Mesenchymal stem cell (in vitro differentiated cells and primary cell): ENCODE measurements around the gene SDR9C7.

Experiments used
- DNase-seq: peaks from one replicate; pipeline ENCODE4 v3.0.0-alpha.2; 2013
- H2AFZ ChIP-seq: one replicate; pipeline ENCODE4 v1.6.1; 2013; ENCODE audit warnings: low read depth, mild to moderate bottlenecking, control low read depth, inconsistent platforms, low read length, moderate library complexity
- H2AK5ac ChIP-seq: 2 replicates; pipeline ENCODE4 v1.6.1; 2013; ENCODE audit warnings: low read length, moderate library complexity, mild to moderate bottlenecking, inconsistent platforms; ENCODE audit not compliant: severe bottlenecking
- H2BK120ac ChIP-seq: one replicate; pipeline ENCODE4 v1.6.1; 2013; ENCODE audit warnings: low read depth, mild to moderate bottlenecking, inconsistent platforms, low read length, moderate library complexity
- H2BK12ac ChIP-seq, 2 experiments: one replicate each; pipeline ENCODE4 v1.6.1; 2013; ENCODE audit warnings: inconsistent platforms in 2 of 2, low read length in 2 of 2, mild to moderate bottlenecking in 2 of 2, moderate library complexity in 2 of 2, control low read depth in 1 of 2
- H2BK15ac ChIP-seq: one replicate; pipeline ENCODE4 v1.6.1; 2013; ENCODE audit warnings: mild to moderate bottlenecking, low read depth, inconsistent platforms; ENCODE audit not compliant: poor library complexity, severe bottlenecking
- H2BK5ac ChIP-seq: 2 replicates; pipeline ENCODE4 v1.6.1; 2013; ENCODE audit warnings: low read depth, mild to moderate bottlenecking, low read length, control low read depth, inconsistent platforms; ENCODE audit not compliant: poor library complexity, severe bottlenecking
- H3K14ac ChIP-seq, 2 experiments: one replicate each; pipeline ENCODE4 v1.6.1; 2013; ENCODE audit warnings: inconsistent platforms in 2 of 2, low read length in 2 of 2, control low read depth in 1 of 2, mild to moderate bottlenecking in 1 of 2, moderate library complexity in 1 of 2
- H3K18ac ChIP-seq, 2 experiments: one replicate each; pipeline ENCODE4 v1.6.1; 2013; ENCODE audit warnings: inconsistent platforms in 2 of 2, low read length in 2 of 2, control low read depth in 1 of 2, low read depth in 1 of 2, mild to moderate bottlenecking in 1 of 2
- H3K23ac ChIP-seq, 2 experiments: one replicate each; pipeline ENCODE4 v1.6.1; 2013; ENCODE audit warnings: inconsistent platforms in 2 of 2, low read length in 2 of 2, mild to moderate bottlenecking in 2 of 2, moderate library complexity in 2 of 2, control low read depth in 1 of 2
- H3K27ac ChIP-seq: 2 replicates; pipeline ENCODE4 v1.5.1; 2013; ENCODE audit warnings: mild to moderate bottlenecking, moderate library complexity, low read length, control low read depth, inconsistent platforms; ENCODE audit not compliant: poor library complexity, severe bottlenecking
- H3K27me3 ChIP-seq, 2 experiments: 2 replicates each; pipeline versions ENCODE4 v1.6.1 to v1.7.0; 2013; ENCODE audit warnings: low read length in 2 of 2, mild to moderate bottlenecking in 2 of 2, moderate library complexity in 2 of 2, control low read depth in 1 of 2, inconsistent platforms in 1 of 2; ENCODE audit not compliant: control insufficient read depth in 1 of 2, insufficient read depth in 1 of 2
- H3K36me3 ChIP-seq, 2 experiments: 2 replicates each; pipeline versions ENCODE4 v1.6.1 to v1.7.0; 2013; ENCODE audit warnings: low read length in 2 of 2, control low read depth in 1 of 2, inconsistent platforms in 1 of 2, low read depth in 1 of 2, mild to moderate bottlenecking in 1 of 2; ENCODE audit not compliant: insufficient read depth in 2 of 2, control insufficient read depth in 1 of 2
- H3K4ac ChIP-seq, 2 experiments: one replicate each; pipeline ENCODE4 v1.6.1; 2013; ENCODE audit warnings: inconsistent platforms in 2 of 2, low read length in 2 of 2, mild to moderate bottlenecking in 2 of 2, moderate library complexity in 2 of 2, control low read depth in 1 of 2, low read depth in 1 of 2
- H3K4me1 ChIP-seq: 2 replicates; pipeline ENCODE4 v1.6.1; 2013; ENCODE audit warnings: low read depth, low read length, control low read depth; ENCODE audit not compliant: control insufficient read depth, insufficient read depth
- H3K4me2 ChIP-seq: 2 replicates; pipeline ENCODE4 v1.6.1; 2013; ENCODE audit warnings: low read length, mild to moderate bottlenecking, inconsistent platforms; ENCODE audit not compliant: poor library complexity, severe bottlenecking
- H3K4me3 ChIP-seq, 2 experiments: 2 replicates each; pipeline versions ENCODE4 v1.5.1 to v1.7.0; 2013; ENCODE audit warnings: low read length in 2 of 2, mild to moderate bottlenecking in 2 of 2, control low read depth in 1 of 2, low read depth in 1 of 2; ENCODE audit not compliant: insufficient read depth in 1 of 2
- H3K79me1 ChIP-seq: replicated peaks from 2 replicates; pipeline ENCODE4 v1.6.1; 2013; ENCODE audit warnings: mild to moderate bottlenecking, control low read depth, low read length, inconsistent platforms; ENCODE audit not compliant: poor library complexity, severe bottlenecking
- H3K9ac ChIP-seq: 2 replicates; pipeline ENCODE4 v1.7.0; 2013; ENCODE audit warnings: mild to moderate bottlenecking, low read length, moderate library complexity
- H3K9me3 ChIP-seq: 2 replicates; pipeline ENCODE4 v1.7.0; 2013; ENCODE audit warnings: mild to moderate bottlenecking, low read length; ENCODE audit not compliant: control insufficient read depth
- H4K8ac ChIP-seq: one replicate; pipeline ENCODE4 v1.6.1; 2013; ENCODE audit warnings: inconsistent platforms, mild to moderate bottlenecking, low read length, moderate library complexity
- H4K91ac ChIP-seq: one replicate; pipeline ENCODE4 v1.6.1; 2013; ENCODE audit warnings: mild to moderate bottlenecking, low read length, inconsistent platforms
- WGBS: methylation state at CpG from one replicate; pipeline ENCODE4 v1.1.7; 2013; ENCODE audit warnings: mixed read lengths; 5-methylcytosine and 5-hydroxymethylcytosine counted together

SDR9C7 gene

GRCh38 chr12:56955631-56956256 lies 21.5 kb upstream of the SDR9C7 start:
- Histone ChIP-seq H3K79me1 (no peaks in the 10 kb centered on the region), H3K4me2 (no peak overlapping the region), H2BK120ac (no peak overlapping the region), H3K4ac (no peak overlapping the region), H2AFZ (no peak overlapping the region), H3K23ac (no peak overlapping the region), H3K4me1 (no peaks in the 10 kb centered on the region), H3K4me3 (no peak overlapping the region), H3K14ac (no peak overlapping the region), H4K8ac (no peak overlapping the region), H4K91ac (no peak overlapping the region), H2BK15ac (no peak overlapping the region), H2AK5ac (no peak overlapping the region), H3K18ac (no peak overlapping the region), H3K36me3 (no peaks in the 10 kb centered on the region), H2BK12ac (no peak overlapping the region), H3K27ac (no peak overlapping the region), H2BK5ac (no peak overlapping the region), H3K9me3 (peaks cover 13% of the 10 kb centered on the region), H3K9ac (no peak overlapping the region), H3K27me3 (peaks cover 55 to 71% of the 10 kb centered on the region in 2 experiments)
- 93% methylated on average over 1 of the region's 2 CpGs for WGBS
- DNase-seq, result peak; percentile 31

- Histone ChIP-seq H3K27ac (no peak overlapping the region), H3K4me3 (no peak overlapping the region), H3K27me3 (peaks cover 55 to 71% of the 10 kb centered on the region in 2 experiments), H3K4me2 (no peak overlapping the region), H2AK5ac (no peak overlapping the region), H2BK12ac (no peak overlapping the region), H3K18ac (no peak overlapping the region), H3K4me1 (no peaks in the 10 kb centered on the region), H2BK120ac (no peak overlapping the region), H2BK15ac (no peak overlapping the region), H2AFZ (no peak overlapping the region), H3K14ac (no peak overlapping the region), H4K8ac (no peak overlapping the region), H3K9ac (no peak overlapping the region), H4K91ac (no peak overlapping the region), H3K23ac (no peak overlapping the region), H3K79me1 (no peaks in the 10 kb centered on the region), H2BK5ac (no peak overlapping the region), H3K4ac (no peak overlapping the region), H3K9me3 (peaks cover 13% of the 10 kb centered on the region), H3K36me3 (no peaks in the 10 kb centered on the region)
- WGBS, result 68% methylated on average over 6 of the region's 6 CpGs
- no peak for DNase-seq
Observed at GRCh38 chr12:56954958-56955355, 20.7 kb upstream of the SDR9C7 start.

GRCh38 chr12:56954057-56954957 lies 20.1 kb upstream of the SDR9C7 start:
- Histone ChIP-seq H3K27me3 (peaks cover 55 to 71% of the 10 kb centered on the region in 2 experiments), H3K27ac (no peak overlapping the region), H3K4me2 (no peak overlapping the region), H3K4me3 (no peak overlapping the region), H3K14ac (no peak overlapping the region), H2AFZ (no peak overlapping the region), H4K8ac (no peak overlapping the region), H3K23ac (no peak overlapping the region), H3K18ac (peak overlapping the region in 1 of 2 experiments; percentile 1), H2BK5ac (no peak overlapping the region), H3K79me1 (no peaks in the 10 kb centered on the region), H3K36me3 (no peaks in the 10 kb centered on the region), H3K9me3 (peaks cover 13% of the 10 kb centered on the region), H2AK5ac (no peak overlapping the region), H2BK15ac (no peak overlapping the region), H3K4ac (no peak overlapping the region), H4K91ac (no peak overlapping the region), H2BK120ac (no peak overlapping the region), H2BK12ac (no peak overlapping the region), H3K9ac (no peak overlapping the region), H3K4me1 (no peaks in the 10 kb centered on the region)
- DNase-seq, result no peak
- 80% methylated on average over 6 of the region's 6 CpGs for WGBS

- no peak overlapping the region for H3K4me2 ChIP-seq
- no peak overlapping the region for H2BK5ac ChIP-seq
- H3K4me1 ChIP-seq, result no peaks in the 10 kb centered on the region
- no peak overlapping the region for H4K91ac ChIP-seq
- no peak overlapping the region for H3K23ac ChIP-seq
- no peak overlapping the region for H2BK12ac ChIP-seq
- H3K18ac ChIP-seq, result no peak overlapping the region
- no peak overlapping the region for H2BK120ac ChIP-seq
- WGBS, result 3% methylated on average over 1 of the region's 1 CpG
- H3K4ac ChIP-seq, result no peak overlapping the region
- no peak overlapping the region for H2BK15ac ChIP-seq
- no peak overlapping the region for H3K9ac ChIP-seq
- no peak overlapping the region for H4K8ac ChIP-seq
- no peak overlapping the region for H3K4me3 ChIP-seq
- no peaks in the 10 kb centered on the region for H3K79me1 ChIP-seq
- no peak overlapping the region for H2AK5ac ChIP-seq
- no peak overlapping the region for H3K27ac ChIP-seq
- no peaks in the 10 kb centered on the region for H3K36me3 ChIP-seq
- no peak overlapping the region for H3K14ac ChIP-seq
- peaks cover 7% of the 10 kb centered on the region for H3K9me3 ChIP-seq
- H2AFZ ChIP-seq, result no peak overlapping the region
- no peak for DNase-seq
- H3K27me3 ChIP-seq, result peaks cover 49 to 64% of the 10 kb centered on the region in 2 experiments
Observed at GRCh38 chr12:56953314-56953713, 19.1 kb upstream of the SDR9C7 start.
